HG03066 (cell line): ENCODE data around the gene FOXP1.
"Not testable (repeated sequence)": the region's sequence is repeated elsewhere in the genome, so short reads cannot be mapped to it uniquely, and the experiment has no call there.

Experiments
- ATAC-seq: cut with Tn5 transposase; IDR thresholded peaks from one replicate; pipeline ENCODE4 v1.9.1; 2021; ENCODE audit warnings: low read depth; ENCODE audit not compliant: unreplicated experiment

FOXP1 gene

GRCh38 chr3:71536376-71536965 lies 47.1 kb downstream of the FOXP1 start:
- ATAC-seq, result no peak

- ATAC-seq, result no peak
Measured at GRCh38 chr3:71533588-71533987, 49.9 kb downstream of the FOXP1 start.

- no peak for ATAC-seq
Measured at GRCh38 chr3:71532639-71533395, 50.7 kb downstream of the FOXP1 start.

GRCh38 chr3:71530903-71531530 lies 52.5 kb downstream of the FOXP1 start:
- no peak for ATAC-seq

GRCh38 chr3:71528816-71529215 lies 54.7 kb downstream of the FOXP1 start:
- no peak for ATAC-seq

- not testable (repeated sequence) for ATAC-seq
Measured at GRCh38 chr3:71526448-71526847, 57.1 kb downstream of the FOXP1 start.

GRCh38 chr3:71525391-71525790 lies 58.1 kb downstream of the FOXP1 start:
- ATAC-seq, result no peak

- no peak for ATAC-seq
Measured at GRCh38 chr3:71524672-71525071, 58.9 kb downstream of the FOXP1 start.

- no peak for ATAC-seq
Measured at GRCh38 chr3:71523628-71524027, 59.9 kb downstream of the FOXP1 start.

GRCh38 chr3:71521940-71522876 lies 61.3 kb downstream of the FOXP1 start:
- no peak for ATAC-seq

- ATAC-seq, result no peak
Measured at GRCh38 chr3:71521021-71521352, 62.5 kb downstream of the FOXP1 start.

- no peak for ATAC-seq
Measured at GRCh38 chr3:71520161-71521020, 63.1 kb downstream of the FOXP1 start.

GRCh38 chr3:71518089-71518488 lies 65.4 kb downstream of the FOXP1 start:
- ATAC-seq, result no peak

- no peak for ATAC-seq
Measured at GRCh38 chr3:71517271-71517791, 66.2 kb downstream of the FOXP1 start.

- ATAC-seq, result no peak
Measured at GRCh38 chr3:71515636-71516365, 67.7 kb downstream of the FOXP1 start.

- no peak for ATAC-seq
Measured at GRCh38 chr3:71514621-71515020, 68.9 kb downstream of the FOXP1 start.

GRCh38 chr3:71513515-71513914 lies 70.0 kb downstream of the FOXP1 start:
- no peak for ATAC-seq

GRCh38 chr3:71513081-71513480 lies 70.4 kb downstream of the FOXP1 start:
- no peak for ATAC-seq

- ATAC-seq, result no peak
Measured at GRCh38 chr3:71512544-71512943, 71.0 kb downstream of the FOXP1 start.
